GM18517 (cell line): Measurements from ENCODE around the gene TAAR6.
A peak's percentile ranks its signal among the peaks of the same experiment; 100 is the strongest.
"Not testable (repeated sequence)": the region's sequence is repeated elsewhere in the genome, so short reads cannot be mapped to it uniquely, and the experiment has no call there.

ENCODE experiments used
- ATAC-seq: cut with Tn5 transposase; IDR thresholded peaks from one replicate; pipeline ENCODE4 v1.9.1; 2021; ENCODE audit warnings: mild to moderate bottlenecking, moderate library complexity; ENCODE audit not compliant: unreplicated experiment

The TAAR6 gene

DNA sequence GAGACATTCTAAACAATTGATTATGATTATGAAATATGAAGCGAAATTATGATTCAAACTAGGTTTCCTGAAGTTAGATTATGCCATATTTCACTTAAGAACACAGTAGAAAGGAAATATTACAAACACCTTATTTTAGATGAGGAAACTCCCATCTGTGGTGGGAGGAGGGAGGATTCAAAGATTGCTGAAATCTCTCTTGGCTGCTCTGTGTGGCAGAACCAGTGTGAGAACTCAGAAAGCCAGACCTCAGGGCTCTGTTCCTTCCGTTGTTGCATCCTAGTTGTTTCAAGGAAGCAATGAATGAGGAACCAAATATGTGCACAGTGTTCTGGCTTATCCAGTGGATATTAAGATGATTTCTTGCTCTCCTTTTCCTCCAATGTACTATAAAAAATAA, 17.3 kb downstream of the TAAR6 start:
- no peak for ATAC-seq

DNA sequence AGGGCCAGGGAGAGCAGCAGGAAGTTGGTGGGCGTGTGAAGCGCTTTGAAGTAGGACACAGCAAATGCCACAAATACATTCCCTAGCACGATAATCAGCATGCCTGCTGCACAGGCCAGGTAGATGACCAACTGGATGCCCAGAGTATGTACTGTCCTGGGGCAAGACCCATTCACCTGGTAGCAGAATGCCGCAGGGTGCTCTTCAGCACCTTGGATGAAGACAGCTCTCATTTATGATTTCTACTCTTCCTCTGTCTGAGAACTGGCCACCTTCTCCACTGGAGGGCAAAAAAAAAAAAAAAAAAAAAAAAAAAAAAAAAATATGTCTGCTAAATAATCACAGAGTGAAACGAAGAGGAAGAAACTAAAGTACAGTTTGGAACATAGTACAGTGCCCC, 19.3 kb downstream of the TAAR6 start, which contains the start of gene TAAR5:
TSS of gene TAAR5 (minus strand) at position 288 of the 400 bp plus-strand sequence. CDS start at position 233, 55 bp downstream.
- no peak for ATAC-seq

DNA sequence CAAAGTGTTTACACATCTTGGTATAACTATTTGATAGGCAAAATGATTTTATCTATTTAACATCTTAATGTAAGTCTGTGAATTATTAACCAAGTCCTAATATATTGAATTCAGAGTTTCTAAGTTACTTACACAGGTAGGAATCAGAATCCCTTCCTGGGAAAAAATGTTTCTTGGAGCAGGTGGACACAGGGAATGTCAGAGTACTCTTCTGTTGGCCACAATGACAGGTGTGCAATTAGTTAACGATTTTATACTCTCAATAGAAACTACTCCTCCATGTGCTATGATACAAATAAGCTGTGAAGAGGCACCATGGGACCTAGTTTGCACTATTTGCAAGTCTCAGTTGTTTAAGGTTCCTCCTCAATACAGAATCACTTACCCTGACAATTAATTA, 20.2 kb downstream of the TAAR6 start:
- ATAC-seq: no peak

DNA sequence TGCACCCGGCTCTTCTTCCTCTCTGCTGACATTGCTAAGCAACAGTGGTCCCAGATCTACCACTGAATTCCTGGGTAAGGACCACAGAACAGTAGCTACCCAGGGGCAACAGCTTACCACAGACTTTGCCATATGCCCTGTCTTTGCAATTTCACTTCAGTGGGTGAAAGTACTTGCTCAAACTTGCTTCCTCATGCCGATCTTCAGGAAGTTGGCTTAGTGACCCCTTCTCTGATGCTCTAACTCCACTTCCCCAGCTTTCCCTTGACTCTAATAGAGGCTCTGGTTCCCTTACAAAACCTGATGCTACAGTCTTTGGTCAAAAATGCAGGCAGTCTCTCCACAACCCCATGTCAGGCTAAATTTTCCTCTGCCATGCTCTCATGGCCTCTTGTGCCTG, 22.7 kb downstream of the TAAR6 start:
- no peak for ATAC-seq

DNA sequence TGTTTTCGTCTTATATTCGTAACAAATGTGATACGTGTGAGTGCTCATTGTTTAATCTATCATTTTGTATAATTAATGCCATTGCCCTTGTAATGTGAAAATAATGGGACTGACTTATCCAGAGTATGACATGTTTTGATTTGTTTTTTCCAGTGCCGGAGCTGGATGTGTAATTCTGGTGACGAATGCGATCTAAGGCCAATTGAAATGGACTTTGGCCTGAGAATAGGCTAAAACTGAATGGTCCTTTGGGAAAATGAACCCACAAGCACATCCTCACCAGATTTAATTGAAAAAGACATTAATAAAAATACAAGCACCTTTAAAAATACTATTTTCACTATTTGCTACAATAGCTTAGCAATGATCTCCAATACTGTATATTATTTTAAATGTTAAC, 26.1 kb downstream of the TAAR6 start:
- no peak for ATAC-seq

DNA sequence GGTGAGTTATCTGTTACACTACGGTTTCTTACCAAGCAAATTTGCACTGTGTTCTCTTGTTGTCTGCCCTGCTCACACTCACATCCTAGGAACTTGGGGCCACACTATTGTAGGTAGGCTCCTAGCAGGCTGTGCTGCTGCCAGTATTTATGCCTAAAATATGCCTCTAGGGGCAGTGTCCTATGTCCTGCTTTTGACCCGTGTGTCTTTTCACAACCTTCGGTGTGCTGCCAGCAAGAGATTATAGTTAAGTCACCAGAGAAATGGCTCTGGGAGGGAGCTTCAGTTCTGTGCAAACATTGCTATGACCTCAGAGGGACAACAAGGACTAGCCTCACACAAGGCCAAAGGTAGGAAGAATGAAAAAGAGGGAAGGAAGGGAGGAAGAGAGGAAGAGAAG, 28.4 kb downstream of the TAAR6 start:
- peak; percentile 65 for ATAC-seq

DNA sequence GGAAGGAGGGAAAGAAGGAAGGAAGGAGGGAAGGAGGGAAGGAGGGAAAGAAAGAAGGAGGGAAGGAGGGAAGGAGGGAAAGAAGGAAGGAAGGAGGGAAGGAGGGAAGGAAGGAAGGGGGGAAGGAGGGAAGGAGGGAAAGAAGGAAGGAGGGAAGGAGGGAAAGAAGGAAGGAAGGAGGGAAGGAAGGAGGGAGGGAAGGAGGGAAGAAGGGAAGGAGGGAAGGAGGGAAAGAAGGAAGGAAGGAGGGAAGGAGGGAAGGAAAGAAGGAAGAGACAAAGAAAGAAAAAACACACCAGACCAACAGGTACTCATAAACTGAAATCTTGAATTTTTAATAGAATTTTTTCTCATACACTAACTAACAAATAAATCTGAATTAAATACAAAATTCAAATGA, 30.8 kb downstream of the TAAR6 start:
- ATAC-seq: not testable (repeated sequence)

DNA sequence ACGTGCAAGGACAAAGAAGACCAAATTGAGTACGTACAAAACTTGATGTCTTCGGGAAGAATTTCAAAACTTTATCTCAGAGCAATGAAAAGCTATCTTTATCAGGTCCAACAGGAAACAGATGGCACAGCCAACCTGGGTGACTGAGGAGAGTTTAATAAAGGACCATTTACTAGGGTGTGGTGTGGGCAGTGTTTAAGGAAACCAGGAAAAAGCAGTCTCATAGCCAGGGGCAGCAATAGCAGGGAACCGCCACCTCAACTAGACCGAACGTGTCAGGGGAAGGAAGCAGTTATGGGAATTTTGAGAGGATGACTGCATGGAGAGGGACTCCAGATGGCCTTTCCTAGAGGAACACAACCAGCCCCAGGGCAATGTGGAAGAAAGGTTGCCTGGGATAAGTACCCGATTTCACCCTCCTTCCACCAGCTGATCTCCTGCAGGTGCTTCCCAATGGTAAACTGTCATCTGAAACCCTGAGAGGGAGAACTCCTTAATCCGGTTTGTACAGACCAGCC, 34.6 kb downstream of the TAAR6 start:
- no peak for ATAC-seq

DNA sequence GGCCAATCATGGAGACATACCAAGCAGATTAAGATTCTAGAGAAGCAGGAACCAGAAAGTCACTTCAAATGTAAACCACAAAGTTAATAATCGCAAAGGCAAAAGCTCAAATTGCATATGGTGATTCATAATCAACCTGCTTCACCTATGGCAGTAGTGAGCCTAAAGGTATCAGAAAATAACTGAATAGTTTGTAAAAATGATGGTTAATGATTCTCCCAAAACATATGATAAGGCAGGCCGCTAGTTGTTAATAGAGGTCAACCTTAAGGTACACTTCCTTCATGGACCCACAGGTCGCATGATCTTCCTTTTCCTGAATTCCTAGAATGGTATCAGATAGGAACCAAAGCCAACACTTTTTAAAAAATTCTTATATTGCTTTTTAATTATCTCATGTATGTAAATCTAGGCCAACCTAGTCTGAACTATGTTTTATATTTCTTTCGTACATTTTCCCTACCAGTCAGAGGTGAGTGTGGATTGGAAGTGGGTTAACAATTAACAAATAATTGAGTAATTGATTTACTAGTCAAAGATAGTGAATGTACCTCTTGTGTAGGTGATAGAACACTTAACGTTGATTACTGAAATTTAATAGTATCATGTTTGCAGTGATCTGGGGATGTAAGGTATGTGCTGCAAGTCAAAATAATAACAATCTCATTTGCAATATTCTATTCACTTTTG, 37.6 kb downstream of the TAAR6 start:
- ATAC-seq: peak; percentile 68

DNA sequence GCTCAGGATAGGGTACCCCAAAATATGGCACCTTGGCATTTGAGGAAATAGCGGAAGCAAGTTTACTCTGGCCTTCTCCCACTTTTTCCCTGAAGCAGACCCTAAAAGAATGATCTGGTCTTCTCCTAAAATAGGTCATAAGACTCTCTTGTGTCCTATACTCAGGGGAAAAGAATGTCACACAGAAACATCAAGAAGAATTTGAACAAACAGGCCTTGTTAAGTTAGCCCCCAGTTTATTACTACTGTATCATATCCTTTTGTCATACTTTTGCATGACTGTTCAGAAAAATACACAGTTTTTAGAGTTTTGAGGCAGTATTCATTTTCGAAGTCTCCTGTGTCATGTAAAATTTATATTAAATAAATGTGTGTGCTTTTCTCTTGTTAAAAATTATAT, 41.5 kb downstream of the TAAR6 start:
- ATAC-seq: no peak

DNA sequence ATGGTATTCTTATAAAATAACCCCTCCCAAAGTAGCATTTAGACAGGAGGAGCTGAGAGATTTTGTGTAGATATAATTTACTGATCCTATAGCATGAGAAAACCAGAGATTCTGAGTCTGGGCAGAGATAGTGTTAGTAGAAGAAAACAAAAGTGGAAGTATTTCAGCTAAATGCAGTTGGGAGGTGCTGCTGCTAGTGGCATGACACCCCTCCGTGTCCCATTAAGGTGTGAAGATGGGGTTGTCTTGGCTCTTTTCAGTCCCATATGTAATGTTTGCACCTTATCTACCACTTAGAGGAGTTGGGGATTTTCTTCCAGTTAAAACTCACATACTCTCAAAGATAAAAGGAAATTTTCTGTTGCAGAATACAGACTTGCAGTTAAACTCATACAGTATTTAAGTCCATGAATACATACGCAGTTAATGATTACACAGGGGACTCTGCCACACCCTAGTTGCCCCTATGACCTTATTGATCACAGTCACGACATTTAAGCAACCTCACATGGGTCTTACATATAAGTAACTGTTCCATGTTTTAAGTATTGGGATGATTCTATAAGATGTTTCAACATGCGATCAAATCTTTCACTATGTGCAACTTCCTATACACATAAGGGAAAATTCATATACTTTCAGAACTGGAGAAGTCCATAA, 42.5 kb downstream of the TAAR6 start:
- peak; percentile 45 for ATAC-seq

DNA sequence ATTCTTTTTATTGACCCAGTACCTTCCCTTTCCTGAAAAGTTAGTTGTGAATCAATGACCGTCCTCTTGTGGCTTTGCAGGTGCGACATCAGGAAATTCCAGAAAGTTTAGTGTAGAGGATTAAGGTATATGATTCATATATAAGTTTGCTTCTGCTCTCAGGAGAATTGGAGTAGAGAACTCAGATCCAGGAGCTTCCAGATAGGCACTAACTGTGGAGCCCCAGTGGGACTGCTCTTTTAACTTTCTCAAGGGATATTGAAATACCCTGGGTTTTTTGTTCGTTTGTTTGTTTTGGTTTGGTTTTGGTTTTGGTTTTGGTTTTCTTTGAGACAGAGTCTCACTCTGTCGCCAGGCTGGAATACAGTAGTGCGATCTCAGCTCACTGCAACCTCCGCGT, 44.4 kb downstream of the TAAR6 start:
- ATAC-seq: peak; percentile 77

DNA sequence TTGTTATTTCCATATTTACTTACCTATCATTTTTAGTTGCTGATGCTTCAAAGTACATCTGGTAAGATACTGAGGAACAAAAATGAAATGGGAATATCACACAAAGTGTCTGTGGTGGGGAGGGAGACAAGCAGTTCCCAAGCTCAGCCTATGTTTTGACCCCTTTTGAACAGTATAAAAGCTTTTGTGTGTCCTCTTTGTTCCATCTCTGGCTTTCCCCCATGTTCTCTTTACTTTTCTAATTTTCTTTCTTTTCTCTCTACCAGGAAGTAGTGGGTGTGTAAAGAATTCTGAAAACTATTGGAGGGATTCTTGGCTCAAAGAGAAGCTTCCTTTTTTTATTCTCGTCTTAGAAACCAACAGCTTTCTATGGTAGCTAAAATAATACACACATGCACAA, 46.6 kb downstream of the TAAR6 start:
- ATAC-seq: no peak
